Measurements from ENCODE around the gene EXD3.
"Not testable (repeated sequence)": the region's sequence is repeated elsewhere in the genome, so short reads cannot be mapped to it uniquely, and the experiment has no call there.

Gene EXD3

DNA sequence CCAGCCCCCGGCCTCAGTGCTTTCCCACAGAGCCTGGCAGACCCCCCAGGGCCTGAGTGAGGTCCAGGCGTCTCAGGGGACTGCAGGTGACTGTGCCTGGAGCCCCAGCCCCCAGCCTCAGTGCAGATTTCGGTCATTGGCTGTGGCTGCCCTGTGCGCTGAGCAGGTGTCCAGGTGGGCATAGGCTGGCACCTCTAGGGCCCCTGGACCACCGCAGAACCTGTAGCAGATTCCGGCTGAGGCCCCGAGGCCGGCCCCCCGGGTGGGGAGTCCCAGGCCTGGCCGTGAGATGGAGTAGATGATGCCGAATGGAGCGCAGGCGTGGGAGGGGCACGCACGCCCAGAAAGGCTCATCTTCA lies 12.1 kb downstream of the EXD3 start:
- TF ChIP-seq, protein P1, sequence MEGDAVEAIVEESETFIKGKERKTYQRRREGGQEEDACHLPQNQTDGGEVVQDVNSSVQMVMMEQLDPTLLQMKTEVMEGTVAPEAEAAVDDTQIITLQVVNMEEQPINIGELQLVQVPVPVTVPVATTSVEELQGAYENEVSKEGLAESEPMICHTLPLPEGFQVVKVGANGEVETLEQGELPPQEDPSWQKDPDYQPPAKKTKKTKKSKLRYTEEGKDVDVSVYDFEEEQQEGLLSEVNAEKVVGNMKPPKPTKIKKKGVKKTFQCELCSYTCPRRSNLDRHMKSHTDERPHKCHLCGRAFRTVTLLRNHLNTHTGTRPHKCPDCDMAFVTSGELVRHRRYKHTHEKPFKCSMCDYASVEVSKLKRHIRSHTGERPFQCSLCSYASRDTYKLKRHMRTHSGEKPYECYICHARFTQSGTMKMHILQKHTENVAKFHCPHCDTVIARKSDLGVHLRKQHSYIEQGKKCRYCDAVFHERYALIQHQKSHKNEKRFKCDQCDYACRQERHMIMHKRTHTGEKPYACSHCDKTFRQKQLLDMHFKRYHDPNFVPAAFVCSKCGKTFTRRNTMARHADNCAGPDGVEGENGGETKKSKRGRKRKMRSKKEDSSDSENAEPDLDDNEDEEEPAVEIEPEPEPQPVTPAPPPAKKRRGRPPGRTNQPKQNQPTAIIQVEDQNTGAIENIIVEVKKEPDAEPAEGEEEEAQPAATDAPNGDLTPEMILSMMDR (IDR thresholded peaks at IDR 0.05; ENCODE audit: low read length, missing control alignments) = no peak
- no peak for DNase-seq (ENCODE audit: low read depth)
- H3K4me3 ChIP-seq (replicated peaks; ENCODE audit: low read depth, low read length) = no peak overlapping the region

- not testable (repeated sequence) for DNase-seq (ENCODE audit: low read depth)
Observed at GRCh38 chr9:137410236-137410890, 12.6 kb downstream of the EXD3 start.

GRCh38 chr9:137409515-137409914 lies 13.4 kb downstream of the EXD3 start:
- TF ChIP-seq, protein P1 (IDR thresholded peaks at IDR 0.05; ENCODE audit: low read length, missing control alignments) = no peak
- no peak overlapping the region for H3K4me3 ChIP-seq (replicated peaks; ENCODE audit: low read depth, low read length)
- DNase-seq (ENCODE audit: low read depth) = no peak

More at GRCh38 chr9:137410236-137410890, 12.6 kb downstream of the EXD3 start:
- not testable (repeated sequence) for H3K4me3 ChIP-seq (replicated peaks; ENCODE audit: low read depth, low read length)

- no peak for DNase-seq (ENCODE audit: low read depth)
- TF ChIP-seq, protein P1 (IDR thresholded peaks at IDR 0.05; ENCODE audit: low read length, missing control alignments) = no peak
- no peak overlapping the region for H3K4me3 ChIP-seq (replicated peaks; ENCODE audit: low read depth, low read length)
Observed at GRCh38 chr9:137408651-137409405, 14.1 kb downstream of the EXD3 start.

GRCh38 chr9:137407590-137408300 lies 15.2 kb downstream of the EXD3 start:
- H3K4me3 ChIP-seq (replicated peaks; ENCODE audit: low read depth, low read length) = no peak overlapping the region
- DNase-seq (ENCODE audit: low read depth) = no peak
- TF ChIP-seq, protein P1 (IDR thresholded peaks at IDR 0.05; ENCODE audit: low read length, missing control alignments) = no peak

- H3K4me3 ChIP-seq (replicated peaks; ENCODE audit: low read depth, low read length) = peak overlapping the region; percentile 35
Observed at GRCh38 chr9:137406876-137407589, 15.9 kb downstream of the EXD3 start.

More at GRCh38 chr9:137406876-137407589, 15.9 kb downstream of the EXD3 start:
- TF ChIP-seq, protein P1 (IDR thresholded peaks at IDR 0.05; ENCODE audit: low read length, missing control alignments) = peak; percentile 46
- peak; percentile 71 for DNase-seq (ENCODE audit: low read depth)

Data from fibroblast of pulmonary artery (primary cell).